ENCODE results near the gene FGD5. TPM values are rescaled to one million over a fixed set of nuclear protein-coding genes. Genes with fewer than 3 reads are reported as not detected.

Gene FGD5
- polyA plus RNA-seq, 3 donors from 2014 or later, result not detected

- no peaks in the 10 kb centered on the region for H3K27me3 Mint-ChIP-seq (ENCODE audit: low read depth in 3 of 3)
- no peak for DNase-seq
- H3K4me1 Mint-ChIP-seq, result peaks cover 6 to 23% of the 10 kb centered on the region in 2 donors
- H3K9me3 Mint-ChIP-seq, result no peaks in the 10 kb centered on the region
- H3K27ac Mint-ChIP-seq, result peak overlapping the region in 4 of 6 donors; percentile 13 to 74 (median 30)
- peaks cover 5 to 27% (median 23%) of the 10 kb centered on the region in 3 donors for H3K36me3 Mint-ChIP-seq
- H3K4me3 Mint-ChIP-seq, result no peak overlapping the region
These were observed 150.9 kb downstream of the FGD5 start for GRCh38 chr3:14969671-14970070.

GRCh38 chr3:14976317-14976716 lies 157.6 kb downstream of the FGD5 start:
- Mint-ChIP-seq H3K27ac (no peak overlapping the region), H3K4me1 (peaks cover 25 to 52% of the 10 kb centered on the region in 2 donors), H3K9me3 (no peaks in the 10 kb centered on the region), H3K4me3 (no peak overlapping the region), H3K27me3 (ENCODE audit: low read depth in 3 of 3) (peaks cover 0 to 2% (median 0%) of the 10 kb centered on the region in 3 donors), H3K36me3 (peaks cover 5 to 22% (median 20%) of the 10 kb centered on the region in 3 donors)
- DNase-seq, result no peak

GRCh38 chr3:14980689-14981088 lies 161.9 kb downstream of the FGD5 start:
- no peak for DNase-seq
- peak overlapping the region in 2 of 6 donors; percentile 2 to 44 for H3K27ac Mint-ChIP-seq
- H3K27me3 Mint-ChIP-seq (ENCODE audit: low read depth in 3 of 3), result peaks cover 0 to 2% (median 0%) of the 10 kb centered on the region in 3 donors
- H3K4me1 Mint-ChIP-seq, result peaks cover 22 to 61% of the 10 kb centered on the region in 2 donors
- no peaks in the 10 kb centered on the region for H3K9me3 Mint-ChIP-seq
- H3K36me3 Mint-ChIP-seq, result peaks cover 0 to 7% (median 7%) of the 10 kb centered on the region in 3 donors
- H3K4me3 Mint-ChIP-seq, result no peak overlapping the region

Other genes starting within 250 kb of the FGD5 start
- gene CCDC174, start 167.2 kb upstream of the FGD5 start, polyA plus RNA-seq, result 10 to 100 TPM; 12.2 to 29.4 (median 14.0) TPM
- gene C3orf20, start 143.8 kb upstream of the FGD5 start, polyA plus RNA-seq, result not detected
- gene NR2C2, start 128.6 kb downstream of the FGD5 start, polyA plus RNA-seq, result 10 to 100 TPM in 2 of 3 donors, 1 to 10 TPM in 1; 6.0 to 23.7 (median 10.5) TPM
- gene MRPS25, start 246.4 kb downstream of the FGD5 start, polyA plus RNA-seq, result 10 to 100 TPM; 11.0 to 20.9 (median 15.7) TPM

All from immature natural killer cell (primary cell).